Large intestine (tissue), 12 donors: ENCODE results near the gene FDCSP. TPM values are rescaled to one million over a fixed set of nuclear protein-coding genes. Genes with fewer than 3 reads are reported as not detected.

ENCODE experiments used
- DNase-seq, 2 donors: peaks; one replicate each; pipeline versions ENCODE4 v3.0.0 to v3.0.0-alpha.2; 2013
- H3K27ac ChIP-seq: one replicate; pipeline ENCODE4 v1.5.1; 2013; ENCODE audit warnings: low read length
- H3K27me3 ChIP-seq: 2 replicates; pipeline ENCODE4 v1.6.1; 2013; ENCODE audit warnings: low read length; ENCODE audit not compliant: control insufficient read depth, insufficient read depth
- H3K36me3 ChIP-seq: 2 replicates; pipeline ENCODE4 v1.6.1; 2013; ENCODE audit warnings: low read length; ENCODE audit not compliant: control insufficient read depth, insufficient read depth
- H3K4me1 ChIP-seq: one replicate; pipeline ENCODE4 v1.6.1; 2013; ENCODE audit warnings: low read length; ENCODE audit not compliant: control insufficient read depth, insufficient read depth
- H3K4me3 ChIP-seq: one replicate; pipeline ENCODE4 v1.5.1; 2013; ENCODE audit warnings: low read length
- H3K9me3 ChIP-seq: one replicate; pipeline ENCODE4 v1.6.1; 2013; ENCODE audit warnings: mild to moderate bottlenecking, low read depth, low read length, moderate library complexity; ENCODE audit not compliant: control insufficient read depth
- WGBS: methylation state at CpG from one replicate; pipeline ENCODE4 v1.1.5; 2013; ENCODE audit warnings: low lambda C conversion rate; ENCODE audit not compliant: insufficient coverage; 5-methylcytosine and 5-hydroxymethylcytosine counted together
- long read RNA-seq, 11 donors: transcript quantifications; one replicate each; lab custom pipeline, GENCODE V29; 2026
- polyA plus RNA-seq: library from polyadenylated mRNA; unstranded; fragments of 120-200 nt; gene quantifications from one replicate; pipeline ENCODE4 v1.2.1, GENCODE V29; 2013

The FDCSP gene
- 0.18 TPM for polyA plus RNA-seq
- long read RNA-seq, donor 1: 0 reads
- long read RNA-seq, donor 2: 0 reads
- long read RNA-seq, donor 3, partial matches to known transcripts: 0 of 1 reads
- long read RNA-seq, donor 3, other reads (novel, unspliced or antisense): 0 of 1 reads
- long read RNA-seq, donor 4: 0 reads
- long read RNA-seq, donor 5, partial matches to known transcripts: 0 of 2 reads
- long read RNA-seq, donor 5, other reads (novel, unspliced or antisense): 0 of 2 reads
- long read RNA-seq, donor 6, partial matches to known transcripts: 0 of 1 reads
- long read RNA-seq, donor 6, other reads (novel, unspliced or antisense): 0 of 1 reads
- long read RNA-seq, donor 7: 0 reads
- long read RNA-seq, donor 8: 0 reads
- long read RNA-seq, donor 9: 0 reads
- long read RNA-seq, donor 10: 0 reads
- long read RNA-seq, donor 11, partial matches to known transcripts: 0 of 1 reads
- long read RNA-seq, donor 11, other reads (novel, unspliced or antisense): 0 of 1 reads

- Histone ChIP-seq H3K9me3 (no peaks in the 10 kb centered on the region), H3K36me3 (no peaks in the 10 kb centered on the region), H3K27me3 (no peaks in the 10 kb centered on the region), H3K27ac (no peak within 1 kb of the TSS), H3K4me3 (no peak within 1 kb of the TSS), H3K4me1 (no peaks in the 10 kb centered on the region)
- 71% methylated on average over 2 of the region's 2 CpGs for WGBS
- DNase-seq: no peak
These were observed at the start of gene FDCSP for GRCh38 chr4:70225824-70226223. Gene FDCSP, plus strand, starts transcription at chr4:70226124. Its CDS starts 5,071 bp downstream, at chr4:70231195.

GRCh38 chr4:70177090-70177489 lies 48.8 kb upstream of the FDCSP start:
- no peak for DNase-seq
- Histone ChIP-seq H3K36me3 (no peaks in the 10 kb centered on the region), H3K27ac (no peak overlapping the region), H3K4me3 (no peak overlapping the region), H3K9me3 (no peaks in the 10 kb centered on the region), H3K4me1 (no peaks in the 10 kb centered on the region), H3K27me3 (no peaks in the 10 kb centered on the region)
- 73% methylated on average over 4 of the region's 5 CpGs for WGBS

GRCh38 chr4:70178075-70178660 lies 47.8 kb upstream of the FDCSP start:
- no peaks in the 10 kb centered on the region for H3K9me3 ChIP-seq
- WGBS: 73% methylated on average over 2 of the region's 5 CpGs
- H3K27me3 ChIP-seq: no peaks in the 10 kb centered on the region
- H3K27ac ChIP-seq: no peak overlapping the region
- H3K36me3 ChIP-seq: no peaks in the 10 kb centered on the region
- H3K4me1 ChIP-seq: no peaks in the 10 kb centered on the region
- DNase-seq: no peak
- no peak overlapping the region for H3K4me3 ChIP-seq

GRCh38 chr4:70179811-70180210 lies 46.1 kb upstream of the FDCSP start:
- DNase-seq: no peak
- Histone ChIP-seq H3K27ac (no peak overlapping the region), H3K36me3 (no peaks in the 10 kb centered on the region), H3K27me3 (no peaks in the 10 kb centered on the region), H3K4me3 (no peak overlapping the region), H3K4me1 (no peaks in the 10 kb centered on the region), H3K9me3 (no peaks in the 10 kb centered on the region)
- WGBS: no CpG with 5 or more reads among the region's 2 CpGs

GRCh38 chr4:70181864-70182263 lies 44.1 kb upstream of the FDCSP start:
- DNase-seq: no peak
- Histone ChIP-seq H3K36me3 (no peaks in the 10 kb centered on the region), H3K4me1 (no peaks in the 10 kb centered on the region), H3K27ac (no peak overlapping the region), H3K9me3 (no peaks in the 10 kb centered on the region), H3K4me3 (no peak overlapping the region), H3K27me3 (no peaks in the 10 kb centered on the region)
- WGBS: 80% methylated on average over 1 of the region's 1 CpG

GRCh38 chr4:70182517-70183167 lies 43.3 kb upstream of the FDCSP start:
- WGBS: 17% methylated on average over 1 of the region's 2 CpGs
- DNase-seq: no peak
- H3K27ac ChIP-seq: no peak overlapping the region

GRCh38 chr4:70183168-70183939 lies 42.6 kb upstream of the FDCSP start:
- H3K36me3 ChIP-seq: no peaks in the 10 kb centered on the region
- H3K27ac ChIP-seq: no peak overlapping the region
- H3K27me3 ChIP-seq: no peaks in the 10 kb centered on the region
- H3K4me1 ChIP-seq: no peaks in the 10 kb centered on the region
- H3K4me3 ChIP-seq: no peak overlapping the region
- peak; percentile 29 to 37 for DNase-seq
- no CpG with 5 or more reads among the region's 6 CpGs for WGBS
- H3K9me3 ChIP-seq: no peaks in the 10 kb centered on the region

More at GRCh38 chr4:70182517-70183167, 43.3 kb upstream of the FDCSP start:
- no peak overlapping the region for H3K4me3 ChIP-seq
- no peaks in the 10 kb centered on the region for H3K4me1 ChIP-seq
- H3K27me3 ChIP-seq: no peaks in the 10 kb centered on the region
- no peaks in the 10 kb centered on the region for H3K9me3 ChIP-seq
- no peaks in the 10 kb centered on the region for H3K36me3 ChIP-seq

- Histone ChIP-seq H3K27me3 (no peaks in the 10 kb centered on the region), H3K4me1 (no peaks in the 10 kb centered on the region), H3K36me3 (no peaks in the 10 kb centered on the region), H3K4me3 (no peak overlapping the region), H3K27ac (no peak overlapping the region), H3K9me3 (no peaks in the 10 kb centered on the region)
- no CpG with 5 or more reads among the region's 1 CpG for WGBS
- DNase-seq: no peak
These were observed 42.0 kb upstream of the FDCSP start for GRCh38 chr4:70183940-70184246.

GRCh38 chr4:70187216-70187615 lies 38.7 kb upstream of the FDCSP start:
- Histone ChIP-seq H3K4me3 (no peak overlapping the region), H3K27me3 (no peaks in the 10 kb centered on the region), H3K36me3 (no peaks in the 10 kb centered on the region), H3K4me1 (no peaks in the 10 kb centered on the region), H3K9me3 (no peaks in the 10 kb centered on the region), H3K27ac (no peak overlapping the region)
- no CpG with 5 or more reads among the region's 1 CpG for WGBS
- no peak for DNase-seq

GRCh38 chr4:70190579-70190978 lies 35.3 kb upstream of the FDCSP start:
- WGBS: no CpG with 5 or more reads among the region's 1 CpG
- no peaks in the 10 kb centered on the region for H3K36me3 ChIP-seq
- H3K27ac ChIP-seq: no peak overlapping the region
- H3K4me1 ChIP-seq: no peaks in the 10 kb centered on the region
- no peak overlapping the region for H3K4me3 ChIP-seq
- no peaks in the 10 kb centered on the region for H3K27me3 ChIP-seq
- no peaks in the 10 kb centered on the region for H3K9me3 ChIP-seq
- DNase-seq: no peak
